ENCODE results near the gene CDC42BPG. TPM values are rescaled to one million over a fixed set of nuclear protein-coding genes. Genes with fewer than 3 reads are reported as not detected.

CDC42BPG gene
- total and polyA plus RNA-seq, 10 of the 15 experiments (the other 5 are each of a cell fraction or from before 2014, with no cell fraction given) = 0.02 to 1.3 (median 0.09) TPM; not detected in 1

GRCh38 chr11:64814712-64815187, 29.7 kb downstream of the CDC42BPG start (continued):
- TF ChIP-seq, protein P1, sequence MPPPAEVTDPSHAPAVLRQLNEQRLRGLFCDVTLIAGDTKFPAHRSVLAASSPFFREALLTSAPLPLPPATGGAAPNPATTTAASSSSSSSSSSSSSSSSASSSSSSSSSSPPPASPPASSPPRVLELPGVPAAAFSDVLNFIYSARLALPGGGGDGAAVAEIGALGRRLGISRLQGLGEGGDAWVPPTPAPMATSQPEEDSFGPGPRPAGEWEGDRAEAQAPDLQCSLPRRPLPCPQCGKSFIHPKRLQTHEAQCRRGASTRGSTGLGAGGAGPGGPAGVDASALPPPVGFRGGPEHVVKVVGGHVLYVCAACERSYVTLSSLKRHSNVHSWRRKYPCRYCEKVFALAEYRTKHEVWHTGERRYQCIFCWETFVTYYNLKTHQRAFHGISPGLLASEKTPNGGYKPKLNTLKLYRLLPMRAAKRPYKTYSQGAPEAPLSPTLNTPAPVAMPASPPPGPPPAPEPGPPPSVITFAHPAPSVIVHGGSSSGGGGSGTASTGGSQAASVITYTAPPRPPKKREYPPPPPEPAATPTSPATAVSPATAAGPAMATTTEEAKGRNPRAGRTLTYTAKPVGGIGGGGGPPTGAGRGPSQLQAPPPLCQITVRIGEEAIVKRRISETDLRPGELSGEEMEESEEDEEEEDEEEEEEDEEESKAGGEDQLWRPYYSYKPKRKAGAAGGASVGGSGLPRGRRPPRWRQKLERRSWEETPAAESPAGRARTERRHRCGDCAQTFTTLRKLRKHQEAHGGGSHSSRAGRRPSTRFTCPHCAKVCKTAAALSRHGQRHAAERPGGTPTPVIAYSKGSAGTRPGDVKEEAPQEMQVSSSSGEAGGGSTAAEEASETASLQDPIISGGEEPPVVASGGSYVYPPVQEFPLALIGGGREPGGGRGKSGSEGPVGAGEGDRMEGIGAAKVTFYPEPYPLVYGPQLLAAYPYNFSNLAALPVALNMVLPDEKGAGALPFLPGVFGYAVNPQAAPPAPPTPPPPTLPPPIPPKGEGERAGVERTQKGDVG (CRISPR knock-in tag; IDR thresholded peaks at IDR 0.05) = no peak
- TF ChIP-seq PRDM15 (CRISPR knock-in tag; IDR thresholded peaks at IDR 0.05) = no peak
- TF ChIP-seq CHD1 (IDR thresholded peaks at IDR 0.05; ENCODE audit: low read depth, low read length) = no peak
- TF ChIP-seq, protein P2, sequence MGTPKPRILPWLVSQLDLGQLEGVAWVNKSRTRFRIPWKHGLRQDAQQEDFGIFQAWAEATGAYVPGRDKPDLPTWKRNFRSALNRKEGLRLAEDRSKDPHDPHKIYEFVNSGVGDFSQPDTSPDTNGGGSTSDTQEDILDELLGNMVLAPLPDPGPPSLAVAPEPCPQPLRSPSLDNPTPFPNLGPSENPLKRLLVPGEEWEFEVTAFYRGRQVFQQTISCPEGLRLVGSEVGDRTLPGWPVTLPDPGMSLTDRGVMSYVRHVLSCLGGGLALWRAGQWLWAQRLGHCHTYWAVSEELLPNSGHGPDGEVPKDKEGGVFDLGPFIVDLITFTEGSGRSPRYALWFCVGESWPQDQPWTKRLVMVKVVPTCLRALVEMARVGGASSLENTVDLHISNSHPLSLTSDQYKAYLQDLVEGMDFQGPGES (IDR thresholded peaks at IDR 0.05) = no peak
- TF ChIP-seq, protein P3, sequence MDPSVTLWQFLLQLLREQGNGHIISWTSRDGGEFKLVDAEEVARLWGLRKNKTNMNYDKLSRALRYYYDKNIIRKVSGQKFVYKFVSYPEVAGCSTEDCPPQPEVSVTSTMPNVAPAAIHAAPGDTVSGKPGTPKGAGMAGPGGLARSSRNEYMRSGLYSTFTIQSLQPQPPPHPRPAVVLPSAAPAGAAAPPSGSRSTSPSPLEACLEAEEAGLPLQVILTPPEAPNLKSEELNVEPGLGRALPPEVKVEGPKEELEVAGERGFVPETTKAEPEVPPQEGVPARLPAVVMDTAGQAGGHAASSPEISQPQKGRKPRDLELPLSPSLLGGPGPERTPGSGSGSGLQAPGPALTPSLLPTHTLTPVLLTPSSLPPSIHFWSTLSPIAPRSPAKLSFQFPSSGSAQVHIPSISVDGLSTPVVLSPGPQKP (IDR thresholded peaks at IDR 0.05; ENCODE audit: low read depth, low read length) = no peak
- peak; percentile 94 for TF ChIP-seq MEF2B (IDR thresholded peaks at IDR 0.05; ENCODE audit: partially characterized antibody, poor library complexity, severe bottlenecking)
- TF ChIP-seq EGR1 (IDR thresholded peaks at IDR 0.05; ENCODE audit: borderline replicate concordance in 1 of 2, low read depth in 2 of 2, low read length in 2 of 2) = no peak
- TF ChIP-seq KAT2A (conservative IDR thresholded peaks at IDR 0.05; ENCODE audit: control insufficient read depth, low read depth, low read length) = no peak
- TF ChIP-seq RELA (IDR thresholded peaks at IDR 0.05; ENCODE audit: borderline replicate concordance, partially characterized antibody) = no peak
- no peak for TF ChIP-seq POLR2A (IDR thresholded peaks at IDR 0.05; ENCODE audit: low read depth, low read length)
- TF ChIP-seq RFX5 (IDR thresholded peaks at IDR 0.05; ENCODE audit: low read depth, low read length) = no peak
- peak; percentile 77 for TF ChIP-seq SKIL (IDR thresholded peaks at IDR 0.05; ENCODE audit: low read depth, poor library complexity, severe bottlenecking)
- TF ChIP-seq EED (IDR thresholded peaks at IDR 0.05; ENCODE audit: low read depth) = peak; percentile 46; the same call in 1 of the 2 replicates
- TF ChIP-seq HDGF (IDR thresholded peaks at IDR 0.05) = no peak
- no peak for TF ChIP-seq NR2C2 (IDR thresholded peaks at IDR 0.05; ENCODE audit: borderline replicate concordance, control insufficient read depth, insufficient read length, low read depth)
- TF ChIP-seq USF1 (IDR thresholded peaks at IDR 0.05; ENCODE audit: borderline replicate concordance, extremely low read length, insufficient read depth, low read depth, low read length) = no peak
